GM19351 (cell line): ENCODE data around the gene SYNGAP1.
"Not testable (repeated sequence)": the region's sequence is repeated elsewhere in the genome, so short reads cannot be mapped to it uniquely, and the experiment has no call there.

ENCODE experiments used
- ATAC-seq: cut with Tn5 transposase; IDR thresholded peaks from one replicate; pipeline ENCODE4 v1.9.1; 2021; ENCODE audit warnings: mild to moderate bottlenecking, moderate library complexity; ENCODE audit not compliant: unreplicated experiment

The SYNGAP1 gene

GRCh38 chr6:33419580-33420490 is at the start of gene SYNGAP1:
TSS of gene SYNGAP1 (plus strand) at chr6:33420065. CDS start at chr6:33420265, 200 bp downstream.
- no peak for ATAC-seq

GRCh38 chr6:33371901-33372300 is 48.0 kb upstream of the SYNGAP1 start:
- not testable (repeated sequence) for ATAC-seq

- ATAC-seq, result no peak
Measured at GRCh38 chr6:33372526-33373123, 47.2 kb upstream of the SYNGAP1 start.

GRCh38 chr6:33373960-33374910 is 45.6 kb upstream of the SYNGAP1 start:
- no peak for ATAC-seq

- no peak for ATAC-seq
Measured at GRCh38 chr6:33375143-33375671, 44.7 kb upstream of the SYNGAP1 start.

- no peak for ATAC-seq
Measured at GRCh38 chr6:33377171-33377570, 42.7 kb upstream of the SYNGAP1 start.

- not testable (repeated sequence) for ATAC-seq
Measured at GRCh38 chr6:33379184-33379583, 40.7 kb upstream of the SYNGAP1 start.

- ATAC-seq, result no peak
Measured at GRCh38 chr6:33380272-33380981, 39.4 kb upstream of the SYNGAP1 start.

GRCh38 chr6:33383427-33384185 is 36.3 kb upstream of the SYNGAP1 start:
- ATAC-seq, result no peak

GRCh38 chr6:33384581-33385020 is 35.3 kb upstream of the SYNGAP1 start:
- ATAC-seq, result no peak

- ATAC-seq, result no peak
Measured at GRCh38 chr6:33390173-33390572, 29.7 kb upstream of the SYNGAP1 start.

- no peak for ATAC-seq
Measured at GRCh38 chr6:33390767-33391277, 29.0 kb upstream of the SYNGAP1 start.

GRCh38 chr6:33391278-33391921 is 28.5 kb upstream of the SYNGAP1 start, which contains the start of gene KIFC1:
TSS of gene KIFC1 (plus strand) at chr6:33391823. CDS start at chr6:33391986, 163 bp downstream.
- peak; percentile 86 for ATAC-seq

GRCh38 chr6:33391922-33392594 is 27.8 kb upstream of the SYNGAP1 start:
- ATAC-seq, result peak; percentile 14

- ATAC-seq, result no peak
Measured at GRCh38 chr6:33392595-33392948, 27.3 kb upstream of the SYNGAP1 start.

GRCh38 chr6:33392979-33393378 is 26.9 kb upstream of the SYNGAP1 start:
- ATAC-seq, result no peak

- no peak for ATAC-seq
Measured at GRCh38 chr6:33397541-33397940, 22.3 kb upstream of the SYNGAP1 start.

GRCh38 chr6:33398601-33399000 is 21.3 kb upstream of the SYNGAP1 start:
- not testable (repeated sequence) for ATAC-seq
